CD4-positive, alpha-beta T cell (primary cell): ENCODE data around the gene ZNF816. TPM values are rescaled to one million over a fixed set of nuclear protein-coding genes. Genes with fewer than 3 reads are reported as not detected.
A peak's percentile ranks its signal among the peaks of the same experiment; 100 is the strongest.

Source experiments
- ATAC-seq: fragments of 200-7000 bp; cut with Tn5 transposase; one replicate; pipeline ENCODE4 v1.10.0; 2022; ENCODE audit warnings: mild to moderate bottlenecking; ENCODE audit not compliant: poor library complexity
- CTCF ChIA-PET: fragments of 350-600 bp; sonication (Branson Sonifier 250); formaldehyde crosslinking; loops from one replicate; lab custom pipeline; 2021; ENCODE audit warnings: antibody characterized with exemption, inconsistent platforms; lab: Charles Lee
- POLR2A ChIA-PET: fragments of 350-600 bp; sonication (Branson Sonifier 250); formaldehyde crosslinking; loops from one replicate; lab custom pipeline; 2021; ENCODE audit warnings: antibody characterized with exemption, inconsistent platforms; lab: Charles Lee
- DNase-seq, 14 experiments: peaks; one replicate each; pipeline ENCODE4 v3.0.0-alpha.2; 2013 to 2020; ENCODE audit warnings: mixed read lengths in 2 of 14
- H3K27ac ChIP-seq, 2 donors: one replicate each; pipeline versions ENCODE4 v1.5.1 to v1.7.0; 2013; ENCODE audit warnings: low read length in 2 of 2, low read depth in 1 of 2, mild to moderate bottlenecking in 1 of 2
- H3K27me3 ChIP-seq, 2 experiments: 1 replicate in 1 of 2; 2 replicates in 1 of 2; pipeline versions ENCODE4 v1.6.1 to v1.7.0; 2013; ENCODE audit warnings: low read length in 2 of 2, control low read depth in 1 of 2, mild to moderate bottlenecking in 1 of 2, moderate library complexity in 1 of 2; ENCODE audit not compliant: insufficient read depth in 2 of 2, control insufficient read depth in 1 of 2
- H3K36me3 ChIP-seq: one replicate; pipeline ENCODE4 v1.6.1; 2013; ENCODE audit warnings: low read length, control low read depth; ENCODE audit not compliant: insufficient read depth
- H3K4me1 ChIP-seq: one replicate; pipeline ENCODE4 v1.6.1; 2013; ENCODE audit warnings: low read length, control low read depth; ENCODE audit not compliant: insufficient read depth
- H3K4me3 ChIP-seq: one replicate; pipeline ENCODE4 v1.5.1; 2013; ENCODE audit warnings: mild to moderate bottlenecking, low read length, moderate library complexity
- H3K9me3 ChIP-seq, 2 experiments: 1 replicate in 1 of 2; 2 replicates in 1 of 2; pipeline versions ENCODE4 v1.6.1 to v1.7.0; 2013; ENCODE audit warnings: low read length in 2 of 2, mild to moderate bottlenecking in 2 of 2, control low read depth in 1 of 2, moderate library complexity in 1 of 2; ENCODE audit not compliant: control insufficient read depth in 1 of 2, insufficient read depth in 1 of 2
- H3K27ac Mint-ChIP-seq: one replicate; pipeline ENCODE4 v1.8.0; 2020; ENCODE audit warnings: mixed read lengths
- H3K27me3 Mint-ChIP-seq: one replicate; pipeline ENCODE4 v1.8.0; 2021; ENCODE audit warnings: mixed read lengths
- H3K36me3 Mint-ChIP-seq: one replicate; pipeline ENCODE4 v1.8.0; 2021; ENCODE audit warnings: low read depth, mixed read lengths
- H3K4me1 Mint-ChIP-seq: one replicate; pipeline ENCODE4 v1.8.0; 2021; ENCODE audit warnings: low read depth, mixed read lengths
- H3K4me3 Mint-ChIP-seq: one replicate; pipeline ENCODE4 v1.8.0; 2020; ENCODE audit warnings: mild to moderate bottlenecking, mixed read lengths
- H3K9me3 Mint-ChIP-seq: one replicate; pipeline ENCODE4 v1.8.0; 2020; ENCODE audit warnings: mixed read lengths
- CTCF ChIP-seq: fragments of 200-600 bp; IDR thresholded peaks from one replicate; pipeline ENCODE4 v1.8.0; 2022; ENCODE audit warnings: antibody characterized with exemption, mild to moderate bottlenecking
- intact Hi-C, 2 experiments: fragments of 100-400 bp; cut with DNase I in 1 of 2; cut with micrococcal nuclease in 1 of 2; formaldehyde crosslinking; loops; one replicate each; pipeline versions ENCODE4 v1.15.1 to v1.9.0; 2023 to 2025; cut with DNase I, micrococcal nuclease
- total RNA-seq, 174 experiments: library from RNA in 2 of 174; stranded (reverse) in 2 of 174; gene quantifications; one replicate each; pipeline ENCODE4 v1.2.3 and lab custom pipeline; 2021 to 2026

The ZNF816 gene
- total RNA-seq, 2 experiments from 2014 or later, result 3.6 to 5.5 TPM

- DNase-seq (no peak), ATAC-seq (no peak)
- peaks cover 0 to 5% of the 10 kb centered on the region in 2 experiments for H3K27me3 ChIP-seq
- no peak for TF ChIP-seq CTCF
- no peak overlapping the region for H3K4me3 ChIP-seq
- CTCF ChIA-PET, result no interaction called here
- peaks cover 18% of the 10 kb centered on the region for H3K4me1 ChIP-seq
- Mint-ChIP-seq H3K9me3 (peaks cover 5% of the 10 kb centered on the region), H3K36me3 (peaks cover 46% of the 10 kb centered on the region), H3K4me3 (peak overlapping the region; percentile 40), H3K27me3 (no peaks in the 10 kb centered on the region), H3K4me1 (peaks cover 20% of the 10 kb centered on the region), H3K27ac (no peak overlapping the region)
- no peak overlapping the region for H3K27ac ChIP-seq
- H3K9me3 ChIP-seq, result peaks cover 0 to 63% of the 10 kb centered on the region in 2 experiments
- intact Hi-C loops, result loop anchor here in 1 of 2 experiments (5.0 kb wide), 2 partner anchors 94 to 206 kb away; partner anchors contain the start of gene ZNF320
- H3K36me3 ChIP-seq, result no peaks in the 10 kb centered on the region
- POLR2A ChIA-PET, result no interaction called here
These were observed 28.8 kb upstream of the ZNF816 start for GRCh38 chr19:52991484-52991883.

GRCh38 chr19:52990759-52991418 lies 28.2 kb upstream of the ZNF816 start:
- peaks cover 18% of the 10 kb centered on the region for H3K4me1 ChIP-seq
- no peak for TF ChIP-seq CTCF
- intact Hi-C loops, result loop anchor here in 1 of 2 experiments (5.0 kb wide), 2 partner anchors 94 to 206 kb away; partner anchors contain the start of gene ZNF320
- ChIA-PET CTCF (no interaction called here), POLR2A (no interaction called here)
- no peak overlapping the region for H3K27ac Mint-ChIP-seq
- H3K36me3 ChIP-seq, result peaks cover 4% of the 10 kb centered on the region
- H3K27me3 Mint-ChIP-seq, result no peaks in the 10 kb centered on the region
- peaks cover 3 to 60% of the 10 kb centered on the region in 2 experiments for H3K9me3 ChIP-seq
- H3K4me1 Mint-ChIP-seq, result peaks cover 20% of the 10 kb centered on the region
- DNase-seq, result no peak
- no peak overlapping the region for H3K4me3 Mint-ChIP-seq
- no peak overlapping the region for H3K4me3 ChIP-seq
- peaks cover 52% of the 10 kb centered on the region for H3K36me3 Mint-ChIP-seq
- H3K9me3 Mint-ChIP-seq, result peaks cover 9% of the 10 kb centered on the region
- no peak for ATAC-seq
- H3K27ac ChIP-seq, result no peak overlapping the region
- H3K27me3 ChIP-seq, result peaks cover 0 to 5% of the 10 kb centered on the region in 2 experiments

- Mint-ChIP-seq H3K4me3 (no peak overlapping the region), H3K9me3 (peaks cover 15% of the 10 kb centered on the region), H3K4me1 (peaks cover 14% of the 10 kb centered on the region), H3K27ac (no peak overlapping the region), H3K36me3 (peaks cover 70% of the 10 kb centered on the region), H3K27me3 (no peaks in the 10 kb centered on the region)
- POLR2A ChIA-PET, result no interaction called here
- H3K27ac ChIP-seq, result no peak overlapping the region
- peaks cover 4% of the 10 kb centered on the region for H3K36me3 ChIP-seq
- TF ChIP-seq CTCF, result no peak
- DNase-seq (no peak), ATAC-seq (no peak)
- CTCF ChIA-PET, result no interaction called here
- peaks cover 19 to 47% of the 10 kb centered on the region in 2 experiments for H3K9me3 ChIP-seq
- intact Hi-C loops, result no loop called here
- peaks cover 0 to 5% of the 10 kb centered on the region in 2 experiments for H3K27me3 ChIP-seq
- no peak overlapping the region for H3K4me3 ChIP-seq
- H3K4me1 ChIP-seq, result peaks cover 9% of the 10 kb centered on the region
These were observed 25.8 kb upstream of the ZNF816 start for GRCh38 chr19:52988506-52988905.
